Measurements from ENCODE around the gene BPHL. TPM values are rescaled to one million over a fixed set of nuclear protein-coding genes. Genes with fewer than 3 reads are reported as not detected.

Gene BPHL
- total and polyA plus RNA-seq, 2 of the 4 experiments (the other 2 are of a cell fraction) = 14.7 to 16.3 TPM

DNA sequence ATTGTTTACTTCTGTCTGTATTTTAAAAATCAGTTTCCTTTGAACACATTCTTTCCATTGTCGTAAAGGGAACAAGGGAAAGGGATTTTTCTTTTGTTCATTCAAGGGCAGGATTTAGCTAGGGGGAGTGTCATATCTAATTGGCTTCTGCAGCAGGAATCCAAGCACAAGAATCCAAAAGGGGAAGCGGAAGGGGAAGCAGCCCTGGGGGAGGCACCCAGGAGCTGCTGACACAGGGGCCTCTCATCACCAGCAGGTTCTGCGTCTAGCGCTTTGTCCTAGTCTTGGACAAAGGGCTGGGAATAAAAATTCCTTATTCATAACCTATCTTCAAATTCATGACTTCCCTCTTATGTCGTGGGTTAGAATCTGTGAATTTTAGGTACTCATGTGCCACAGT is 36.6 kb upstream of the BPHL start:
- Histone ChIP-seq H3K4me2 (ENCODE audit: low read depth, low read length) (no peak overlapping the region), H3K18ac (ENCODE audit: low read depth, low read length) (no peak overlapping the region), H3K9me1 (ENCODE audit: insufficient read depth, low read length) (peaks cover 17% of the 10 kb centered on the region; the same call in 1 of the 2 replicates), H2AK9ac (replicated peaks; ENCODE audit: low read depth, low read length, poor library complexity) (no peak overlapping the region), H3K9ac (ENCODE audit: low read depth, low read length) (no peak overlapping the region), H3K4ac (ENCODE audit: low read depth, low read length) (no peak overlapping the region), H3K14ac (replicated peaks; ENCODE audit: low read depth, low read length) (no peak overlapping the region), H3K36me3 (ENCODE audit: control insufficient read depth, insufficient read depth, low read length) (peaks cover 56% of the 10 kb centered on the region), H3K27ac (ENCODE audit: insufficient read depth, low read length) (no peak overlapping the region), H3K4me3 (ENCODE audit: insufficient read depth, low read depth, low read length) (no peak overlapping the region), H2BK20ac (ENCODE audit: low read depth, low read length) (no peak overlapping the region), H3K56ac (ENCODE audit: extremely low read depth, insufficient read depth, low read length) (no peak overlapping the region), H4K5ac (ENCODE audit: low read depth, low read length) (no peak overlapping the region), H4K8ac (ENCODE audit: low read depth in 2 of 2, low read length in 2 of 2) (no peak overlapping the region), H2AFZ (replicated peaks; ENCODE audit: low read length, poor library complexity) (no peak overlapping the region), H2BK120ac (ENCODE audit: low read depth, low read length) (no peak overlapping the region), H3K79me1 (ENCODE audit: low read depth in 1 of 2, low read length in 2 of 2) (peaks cover 45 to 74% of the 10 kb centered on the region in 2 experiments), H3K27me3 (ENCODE audit: control insufficient read depth, insufficient read depth, low read length) (no peaks in the 10 kb centered on the region), H3K4me1 (ENCODE audit: control insufficient read depth, insufficient read depth, low read length) (no peaks in the 10 kb centered on the region), H2BK15ac (ENCODE audit: low read depth, low read length) (no peak overlapping the region), H3K9me3 (ENCODE audit: control insufficient read depth, insufficient read depth, low read length) (no peaks in the 10 kb centered on the region), H4K91ac (ENCODE audit: insufficient read depth, low read depth, low read length) (no peak overlapping the region), H2BK5ac (ENCODE audit: low read depth, low read length, poor library complexity, severe bottlenecking) (no peak overlapping the region), H2AK5ac (ENCODE audit: low read depth, low read length) (no peak overlapping the region), H3K23ac (ENCODE audit: low read depth, low read length) (no peak overlapping the region), H4K20me1 (ENCODE audit: insufficient read depth, low read length) (0 out of 2 replicates have a peak, but pooled peaks cover 3% of the 10 kb centered on the region)
- ChIA-PET CTCF (no interaction called here), POLR2A (ENCODE audit: unreplicated experiment) (no interaction called here)
- ATAC-seq (ENCODE audit: low read depth) (no peak), DNase-seq (no peak)
- no TSS peak for BruUV-seq (replicated peaks)
- in situ Hi-C loops (cut with MboI; ENCODE audit: low sequenced_read_pairs) (no loop called here), dilution Hi-C loops (cut with HindIII; ENCODE audit: low sequenced_read_pairs, unreplicated experiment) (no loop called here), intact Hi-C loops (cut with micrococcal nuclease) (no loop called here)
- TF ChIP-seq, protein P1, sequence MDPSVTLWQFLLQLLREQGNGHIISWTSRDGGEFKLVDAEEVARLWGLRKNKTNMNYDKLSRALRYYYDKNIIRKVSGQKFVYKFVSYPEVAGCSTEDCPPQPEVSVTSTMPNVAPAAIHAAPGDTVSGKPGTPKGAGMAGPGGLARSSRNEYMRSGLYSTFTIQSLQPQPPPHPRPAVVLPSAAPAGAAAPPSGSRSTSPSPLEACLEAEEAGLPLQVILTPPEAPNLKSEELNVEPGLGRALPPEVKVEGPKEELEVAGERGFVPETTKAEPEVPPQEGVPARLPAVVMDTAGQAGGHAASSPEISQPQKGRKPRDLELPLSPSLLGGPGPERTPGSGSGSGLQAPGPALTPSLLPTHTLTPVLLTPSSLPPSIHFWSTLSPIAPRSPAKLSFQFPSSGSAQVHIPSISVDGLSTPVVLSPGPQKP (IDR thresholded peaks at IDR 0.05; ENCODE audit: borderline replicate concordance, low read depth, low read length) = no peak
- no peak for TF ChIP-seq NFE2L2 (IDR thresholded peaks at IDR 0.05; ENCODE audit: low read depth, low read length)
- TF ChIP-seq MAFK (IDR thresholded peaks at IDR 0.05; ENCODE audit: low read depth, low read length) = no peak
- no peak for TF ChIP-seq CEBPB (IDR thresholded peaks at IDR 0.05; ENCODE audit: low read depth, low read length)
- TF ChIP-seq BHLHE40 (IDR thresholded peaks at IDR 0.05; ENCODE audit: low read depth, low read length) = no peak
- no peak for TF ChIP-seq RFX5 (IDR thresholded peaks at IDR 0.05; ENCODE audit: low read depth, low read length)
- TF ChIP-seq MXI1 (IDR thresholded peaks at IDR 0.05; ENCODE audit: borderline replicate concordance, low read depth, low read length) = no peak
- TF ChIP-seq, protein P2, sequence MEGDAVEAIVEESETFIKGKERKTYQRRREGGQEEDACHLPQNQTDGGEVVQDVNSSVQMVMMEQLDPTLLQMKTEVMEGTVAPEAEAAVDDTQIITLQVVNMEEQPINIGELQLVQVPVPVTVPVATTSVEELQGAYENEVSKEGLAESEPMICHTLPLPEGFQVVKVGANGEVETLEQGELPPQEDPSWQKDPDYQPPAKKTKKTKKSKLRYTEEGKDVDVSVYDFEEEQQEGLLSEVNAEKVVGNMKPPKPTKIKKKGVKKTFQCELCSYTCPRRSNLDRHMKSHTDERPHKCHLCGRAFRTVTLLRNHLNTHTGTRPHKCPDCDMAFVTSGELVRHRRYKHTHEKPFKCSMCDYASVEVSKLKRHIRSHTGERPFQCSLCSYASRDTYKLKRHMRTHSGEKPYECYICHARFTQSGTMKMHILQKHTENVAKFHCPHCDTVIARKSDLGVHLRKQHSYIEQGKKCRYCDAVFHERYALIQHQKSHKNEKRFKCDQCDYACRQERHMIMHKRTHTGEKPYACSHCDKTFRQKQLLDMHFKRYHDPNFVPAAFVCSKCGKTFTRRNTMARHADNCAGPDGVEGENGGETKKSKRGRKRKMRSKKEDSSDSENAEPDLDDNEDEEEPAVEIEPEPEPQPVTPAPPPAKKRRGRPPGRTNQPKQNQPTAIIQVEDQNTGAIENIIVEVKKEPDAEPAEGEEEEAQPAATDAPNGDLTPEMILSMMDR (conservative IDR thresholded peaks at IDR 0.05; ENCODE audit: low read depth, low read length) = no peak
- TF ChIP-seq SMC3 (IDR thresholded peaks at IDR 0.05; ENCODE audit: low read depth, low read length) = no peak
- no peak for TF ChIP-seq RAD21 (IDR thresholded peaks at IDR 0.05; ENCODE audit: low read length)
- TF ChIP-seq RCOR1 (IDR thresholded peaks at IDR 0.05; ENCODE audit: insufficient replicate concordance, low read length) = no peak
- no peak for TF ChIP-seq FOS (IDR thresholded peaks at IDR 0.05; ENCODE audit: low read depth, low read length)
- no peak for TF ChIP-seq CHD1 (IDR thresholded peaks at IDR 0.05; ENCODE audit: low read depth, low read length)
- TF ChIP-seq POLR2A (IDR thresholded peaks at IDR 0.05; ENCODE audit: low read depth, low read length) = no peak
- TF ChIP-seq MAZ (IDR thresholded peaks at IDR 0.05; ENCODE audit: borderline replicate concordance, low read depth, low read length) = no peak
- no CpG with 5 or more reads among the region's 5 CpGs for WGBS, 2 experiments (ENCODE audit: extremely low coverage in 2 of 2, insufficient read length in 1 of 2)

Data from IMR-90 (cell line).